Measurements from ENCODE around the gene GIT2. TPM values are rescaled to one million over a fixed set of nuclear protein-coding genes. Genes with fewer than 3 reads are reported as not detected.
"Not testable (repeated sequence)": the region's sequence is repeated elsewhere in the genome, so short reads cannot be mapped to it uniquely, and the experiment has no call there.

GIT2 gene
- total and polyA plus RNA-seq, 2 experiments from 2014 or later = 15.8 to 20.9 TPM

DNA sequence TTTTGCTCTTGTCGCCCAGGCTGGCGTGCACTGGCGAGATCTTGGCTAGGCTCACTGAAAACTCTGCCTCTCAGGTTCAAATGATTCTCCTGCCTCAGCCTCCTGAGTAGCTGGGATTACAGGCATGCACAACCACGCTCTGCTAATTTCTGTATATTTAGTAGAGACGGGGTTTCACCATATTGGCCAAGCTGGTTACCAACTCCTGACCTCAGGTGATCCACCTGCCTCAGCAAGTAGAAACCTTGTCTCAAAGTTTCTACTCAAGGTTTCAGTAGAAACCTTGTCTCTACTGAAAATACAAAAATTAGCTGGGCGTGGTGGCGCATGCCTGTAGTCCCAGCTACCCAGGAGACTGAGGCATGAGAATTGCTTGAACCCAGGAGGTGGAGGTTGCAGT is 104.4 kb downstream of the GIT2 start:
- Mint-ChIP-seq H3K4me1 (peaks cover 11% of the 10 kb centered on the region), H3K27me3 (ENCODE audit: insufficient read depth, low read depth, poor library complexity) (peaks cover 36% of the 10 kb centered on the region)
- H3K79me2 ChIP-seq (replicated peaks; ENCODE audit: insufficient read depth); H3K27ac Mint-ChIP-seq; H3K4me1 ChIP-seq (ENCODE audit: insufficient read depth); H3K9me3 Mint-ChIP-seq; H4K20me1 ChIP-seq (replicated peaks; ENCODE audit: insufficient read depth); H3K36me3 Mint-ChIP-seq (ENCODE audit: low read depth); H3K4me2 ChIP-seq; DNase-seq (ENCODE audit: low spot score); H3F3A ChIP-seq (replicated peaks; ENCODE audit: low read depth); H2AFZ ChIP-seq; H3K36me3 ChIP-seq (ENCODE audit: insufficient read depth); H3K4me3 Mint-ChIP-seq; H3K4me3 ChIP-seq; ATAC-seq; H3K9me2 ChIP-seq (ENCODE audit: insufficient read depth); H3K27ac ChIP-seq (ENCODE audit: low read depth): not testable (repeated sequence)
- peaks cover 74% of the 10 kb centered on the region for H3K27me3 ChIP-seq (ENCODE audit: insufficient read depth)

DNA sequence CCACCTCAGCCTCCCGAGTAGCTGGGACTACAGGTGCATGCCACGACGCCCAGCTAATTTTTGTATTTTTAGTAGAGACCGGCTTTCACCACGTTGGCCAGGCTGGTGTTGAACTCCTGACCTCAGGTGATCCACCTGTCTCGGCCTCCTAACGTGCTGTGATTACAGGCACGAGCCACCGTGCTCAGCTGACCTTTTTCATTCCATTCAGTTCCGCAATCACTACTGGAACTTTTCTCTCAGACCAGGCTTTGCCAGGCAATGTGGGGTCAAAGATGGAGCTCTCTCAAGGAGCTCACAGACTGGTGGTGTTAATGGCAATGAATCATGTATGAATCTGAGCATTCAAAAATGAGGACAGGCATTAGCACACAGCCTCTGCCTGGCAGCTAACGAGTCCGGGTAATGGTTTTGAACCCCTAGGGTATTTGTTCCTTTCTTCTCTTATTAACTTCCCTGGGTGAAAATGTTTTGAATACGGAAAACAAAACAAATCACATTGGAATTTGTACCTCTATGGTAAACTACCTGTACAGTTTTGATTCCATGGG is 105.5 kb downstream of the GIT2 start:
- H2AFZ ChIP-seq = no peak overlapping the region
- H3K36me3 ChIP-seq (ENCODE audit: insufficient read depth) = no peaks in the 10 kb centered on the region
- H3K9me2 ChIP-seq (ENCODE audit: insufficient read depth) = no peaks in the 10 kb centered on the region
- H3K27ac Mint-ChIP-seq = no peak overlapping the region
- no peak overlapping the region for H3K4me2 ChIP-seq
- DNase-seq (ENCODE audit: low spot score) (no peak), ATAC-seq (no peak)
- no peaks in the 10 kb centered on the region for H3F3A ChIP-seq (replicated peaks; ENCODE audit: low read depth)
- no peaks in the 10 kb centered on the region for H3K36me3 Mint-ChIP-seq (ENCODE audit: low read depth)
- H3K9me3 Mint-ChIP-seq = no peaks in the 10 kb centered on the region; the same call in 2 of the 3 replicates
- H3K4me1 Mint-ChIP-seq = peaks cover 11% of the 10 kb centered on the region
- H3K27me3 ChIP-seq (ENCODE audit: insufficient read depth) = peaks cover 64% of the 10 kb centered on the region
- H3K4me3 ChIP-seq = no peak overlapping the region
- no peak overlapping the region for H3K27ac ChIP-seq (ENCODE audit: low read depth)
- H4K20me1 ChIP-seq (replicated peaks; ENCODE audit: insufficient read depth) = no peaks in the 10 kb centered on the region
- H3K27me3 Mint-ChIP-seq (ENCODE audit: insufficient read depth, low read depth, poor library complexity) = peaks cover 26% of the 10 kb centered on the region
- H3K4me1 ChIP-seq (ENCODE audit: insufficient read depth) = peaks cover 4% of the 10 kb centered on the region; the same call in 1 of the 2 replicates
- TF ChIP-seq EZH2 (IDR thresholded peaks at IDR 0.05; ENCODE audit: low read depth, unreplicated experiment) (no peak), ZNF331 (CRISPR knock-in tag; IDR thresholded peaks at IDR 0.05; ENCODE audit: low read depth) (no peak), CREB1 (CRISPR knock-in tag; IDR thresholded peaks at IDR 0.05; ENCODE audit: low read depth) (no peak), POLR2AphosphoS5 (IDR thresholded peaks at IDR 0.05; ENCODE audit: low read depth) (no peak), ZNF114 (CRISPR knock-in tag; IDR thresholded peaks at IDR 0.05) (no peak), STAT1 (IDR thresholded peaks at IDR 0.05; ENCODE audit: unreplicated experiment) (no peak), NANOG (IDR thresholded peaks at IDR 0.05; ENCODE audit: borderline replicate concordance) (no peak), JUNB (IDR thresholded peaks at IDR 0.05; ENCODE audit: unreplicated experiment) (no peak)
- TF ChIP-seq, protein P1, sequence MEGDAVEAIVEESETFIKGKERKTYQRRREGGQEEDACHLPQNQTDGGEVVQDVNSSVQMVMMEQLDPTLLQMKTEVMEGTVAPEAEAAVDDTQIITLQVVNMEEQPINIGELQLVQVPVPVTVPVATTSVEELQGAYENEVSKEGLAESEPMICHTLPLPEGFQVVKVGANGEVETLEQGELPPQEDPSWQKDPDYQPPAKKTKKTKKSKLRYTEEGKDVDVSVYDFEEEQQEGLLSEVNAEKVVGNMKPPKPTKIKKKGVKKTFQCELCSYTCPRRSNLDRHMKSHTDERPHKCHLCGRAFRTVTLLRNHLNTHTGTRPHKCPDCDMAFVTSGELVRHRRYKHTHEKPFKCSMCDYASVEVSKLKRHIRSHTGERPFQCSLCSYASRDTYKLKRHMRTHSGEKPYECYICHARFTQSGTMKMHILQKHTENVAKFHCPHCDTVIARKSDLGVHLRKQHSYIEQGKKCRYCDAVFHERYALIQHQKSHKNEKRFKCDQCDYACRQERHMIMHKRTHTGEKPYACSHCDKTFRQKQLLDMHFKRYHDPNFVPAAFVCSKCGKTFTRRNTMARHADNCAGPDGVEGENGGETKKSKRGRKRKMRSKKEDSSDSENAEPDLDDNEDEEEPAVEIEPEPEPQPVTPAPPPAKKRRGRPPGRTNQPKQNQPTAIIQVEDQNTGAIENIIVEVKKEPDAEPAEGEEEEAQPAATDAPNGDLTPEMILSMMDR (conservative IDR thresholded peaks at IDR 0.05; ENCODE audit: low read depth in 2 of 2) = no peak
- TF ChIP-seq, protein P2, sequence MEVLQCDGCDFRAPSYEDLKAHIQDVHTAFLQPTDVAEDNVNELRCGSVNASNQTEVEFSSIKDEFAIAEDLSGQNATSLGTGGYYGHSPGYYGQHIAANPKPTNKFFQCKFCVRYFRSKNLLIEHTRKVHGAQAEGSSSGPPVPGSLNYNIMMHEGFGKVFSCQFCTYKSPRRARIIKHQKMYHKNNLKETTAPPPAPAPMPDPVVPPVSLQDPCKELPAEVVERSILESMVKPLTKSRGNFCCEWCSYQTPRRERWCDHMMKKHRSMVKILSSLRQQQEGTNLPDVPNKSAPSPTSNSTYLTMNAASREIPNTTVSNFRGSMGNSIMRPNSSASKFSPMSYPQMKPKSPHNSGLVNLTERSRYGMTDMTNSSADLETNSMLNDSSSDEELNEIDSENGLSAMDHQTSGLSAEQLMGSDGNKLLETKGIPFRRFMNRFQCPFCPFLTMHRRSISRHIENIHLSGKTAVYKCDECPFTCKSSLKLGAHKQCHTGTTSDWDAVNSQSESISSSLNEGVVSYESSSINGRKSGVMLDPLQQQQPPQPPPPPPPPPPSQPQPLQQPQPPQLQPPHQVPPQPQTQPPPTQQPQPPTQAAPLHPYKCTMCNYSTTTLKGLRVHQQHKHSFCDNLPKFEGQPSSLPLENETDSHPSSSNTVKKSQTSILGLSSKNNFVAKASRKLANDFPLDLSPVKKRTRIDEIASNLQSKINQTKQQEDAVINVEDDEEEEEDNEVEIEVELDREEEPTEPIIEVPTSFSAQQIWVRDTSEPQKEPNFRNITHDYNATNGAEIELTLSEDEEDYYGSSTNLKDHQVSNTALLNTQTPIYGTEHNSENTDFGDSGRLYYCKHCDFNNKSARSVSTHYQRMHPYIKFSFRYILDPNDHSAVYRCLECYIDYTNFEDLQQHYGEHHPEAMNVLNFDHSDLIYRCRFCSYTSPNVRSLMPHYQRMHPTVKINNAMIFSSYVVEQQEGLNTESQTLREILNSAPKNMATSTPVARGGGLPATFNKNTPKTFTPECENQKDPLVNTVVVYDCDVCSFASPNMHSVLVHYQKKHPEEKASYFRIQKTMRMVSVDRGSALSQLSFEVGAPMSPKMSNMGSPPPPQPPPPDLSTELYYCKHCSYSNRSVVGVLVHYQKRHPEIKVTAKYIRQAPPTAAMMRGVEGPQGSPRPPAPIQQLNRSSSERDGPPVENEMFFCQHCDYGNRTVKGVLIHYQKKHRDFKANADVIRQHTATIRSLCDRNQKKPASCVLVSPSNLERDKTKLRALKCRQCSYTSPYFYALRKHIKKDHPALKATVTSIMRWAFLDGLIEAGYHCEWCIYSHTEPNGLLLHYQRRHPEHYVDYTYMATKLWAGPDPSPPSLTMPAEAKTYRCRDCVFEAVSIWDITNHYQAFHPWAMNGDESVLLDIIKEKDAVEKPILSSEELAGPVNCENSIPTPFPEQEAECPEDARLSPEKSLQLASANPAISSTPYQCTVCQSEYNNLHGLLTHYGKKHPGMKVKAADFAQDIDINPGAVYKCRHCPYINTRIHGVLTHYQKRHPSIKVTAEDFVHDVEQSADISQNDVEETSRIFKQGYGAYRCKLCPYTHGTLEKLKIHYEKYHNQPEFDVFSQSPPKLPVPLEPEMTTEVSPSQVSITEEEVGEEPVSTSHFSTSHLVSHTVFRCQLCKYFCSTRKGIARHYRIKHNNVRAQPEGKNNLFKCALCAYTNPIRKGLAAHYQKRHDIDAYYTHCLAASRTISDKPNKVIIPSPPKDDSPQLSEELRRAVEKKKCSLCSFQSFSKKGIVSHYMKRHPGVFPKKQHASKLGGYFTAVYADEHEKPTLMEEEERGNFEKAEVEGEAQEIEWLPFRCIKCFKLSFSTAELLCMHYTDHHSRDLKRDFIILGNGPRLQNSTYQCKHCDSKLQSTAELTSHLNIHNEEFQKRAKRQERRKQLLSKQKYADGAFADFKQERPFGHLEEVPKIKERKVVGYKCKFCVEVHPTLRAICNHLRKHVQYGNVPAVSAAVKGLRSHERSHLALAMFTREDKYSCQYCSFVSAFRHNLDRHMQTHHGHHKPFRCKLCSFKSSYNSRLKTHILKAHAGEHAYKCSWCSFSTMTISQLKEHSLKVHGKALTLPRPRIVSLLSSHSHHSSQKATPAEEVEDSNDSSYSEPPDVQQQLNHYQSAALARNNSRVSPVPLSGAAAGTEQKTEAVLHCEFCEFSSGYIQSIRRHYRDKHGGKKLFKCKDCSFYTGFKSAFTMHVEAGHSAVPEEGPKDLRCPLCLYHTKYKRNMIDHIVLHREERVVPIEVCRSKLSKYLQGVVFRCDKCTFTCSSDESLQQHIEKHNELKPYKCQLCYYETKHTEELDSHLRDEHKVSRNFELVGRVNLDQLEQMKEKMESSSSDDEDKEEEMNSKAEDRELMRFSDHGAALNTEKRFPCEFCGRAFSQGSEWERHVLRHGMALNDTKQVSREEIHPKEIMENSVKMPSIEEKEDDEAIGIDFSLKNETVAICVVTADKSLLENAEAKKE (CRISPR knock-in tag; IDR thresholded peaks at IDR 0.05) = no peak
- H3K79me2 ChIP-seq (replicated peaks; ENCODE audit: insufficient read depth) = no peaks in the 10 kb centered on the region
- H3K4me3 Mint-ChIP-seq = no peak overlapping the region

Measured in GM23338 (cell line).